Small intestine (tissue), 7 donors: ENCODE results near the gene TSSC4. TPM values are rescaled to one million over a fixed set of nuclear protein-coding genes. Genes with fewer than 3 reads are reported as not detected.

Experiments used
- DNase-seq, 2 donors: peaks; one replicate each; pipeline versions ENCODE4 v3.0.0 to v3.0.0-alpha.2; 2013
- FAIRE-seq: peaks from 2 replicates; lab custom pipeline; 2012; peaks lifted over from hg19 to GRCh38; lab: Jason Lieb, UNC
- H3K27ac ChIP-seq, 3 donors: one replicate each; pipeline ENCODE4 v1.5.1; 2013; ENCODE audit warnings: low read length in 2 of 3, mild to moderate bottlenecking in 2 of 3, control low read depth in 1 of 3, inconsistent platforms in 1 of 3, low read depth in 1 of 3, moderate library complexity in 1 of 3
- H3K27me3 ChIP-seq, 3 donors: one replicate each; pipeline ENCODE4 v1.6.1; 2013; ENCODE audit warnings: low read length in 3 of 3, inconsistent platforms in 1 of 3; ENCODE audit not compliant: control insufficient read depth in 3 of 3, insufficient read depth in 3 of 3
- H3K36me3 ChIP-seq, 3 donors: one replicate each; pipeline ENCODE4 v1.6.1; 2013; ENCODE audit warnings: low read length in 3 of 3, inconsistent platforms in 1 of 3, low read depth in 1 of 3, mild to moderate bottlenecking in 1 of 3, moderate library complexity in 1 of 3; ENCODE audit not compliant: control insufficient read depth in 3 of 3, insufficient read depth in 2 of 3
- H3K4me1 ChIP-seq, 3 donors: one replicate each; pipeline ENCODE4 v1.6.1; 2013; ENCODE audit warnings: low read length in 2 of 3, inconsistent platforms in 1 of 3, low read depth in 1 of 3, mild to moderate bottlenecking in 1 of 3, moderate library complexity in 1 of 3; ENCODE audit not compliant: control insufficient read depth in 3 of 3, insufficient read depth in 2 of 3
- H3K4me3 ChIP-seq, 3 donors: one replicate each; pipeline ENCODE4 v1.5.1; 2013; ENCODE audit warnings: low read length in 3 of 3, control low read depth in 1 of 3, inconsistent platforms in 1 of 3, low read depth in 1 of 3, mild to moderate bottlenecking in 1 of 3, moderate library complexity in 1 of 3
- H3K9me3 ChIP-seq, 2 donors: one replicate each; pipeline ENCODE4 v1.6.1; 2013; ENCODE audit warnings: low read depth in 1 of 2, low read length in 1 of 2; ENCODE audit not compliant: control insufficient read depth in 2 of 2, insufficient read depth in 1 of 2
- WGBS, 3 donors: extraction: QIAGEN DNeasy Blood & Tissue Kit; methylation state at CpG; one replicate each; pipeline ENCODE4 v1.1.7; 2013; 5-methylcytosine and 5-hydroxymethylcytosine counted together
- polyA plus RNA-seq, 4 donors: library from polyadenylated mRNA; stranded (reverse) in 3 of 4; unstranded in 1 of 4; fragments of 200-250 nt in 3 of 4; fragments of 120-200 nt in 1 of 4; gene quantifications; one replicate each; pipeline versions ENCODE4 v1.2.1 to v1.2.3, GENCODE V29; 2013
- donor health status: healthy with polysubstance abuse.
- donor health status: control.
- donor health status: control.
- donor health status: Bipolar disorder and iron deficiency.
- donor health status: healthy.

TSSC4 gene
- polyA plus RNA-seq, 4 donors: 24.2 to 113 (median 63.3) TPM

DNA sequence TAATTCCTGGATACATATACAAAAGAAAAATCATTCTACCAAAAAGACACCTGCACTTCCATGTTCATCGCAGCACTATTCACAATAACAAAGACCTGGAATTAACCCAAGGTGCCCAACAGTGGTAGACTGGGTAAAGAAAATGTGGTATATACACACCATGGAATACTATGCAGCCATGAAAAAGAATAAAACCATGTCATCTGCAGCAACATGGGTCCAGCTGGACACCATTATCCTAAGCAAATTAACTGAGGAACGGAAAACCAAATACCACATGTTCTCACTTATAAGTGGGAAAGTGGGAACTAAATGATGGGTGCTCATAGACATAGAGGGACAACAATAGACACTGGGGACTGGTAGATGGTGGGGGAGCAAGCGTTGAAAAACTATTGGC, 39.3 kb downstream of the TSSC4 start:
- Histone ChIP-seq H3K4me1 (peaks cover 0 to 21% (median 4%) of the 10 kb centered on the region in 3 donors), H3K27ac (no peak overlapping the region), H3K4me3 (no peak overlapping the region), H3K36me3 (no peaks in the 10 kb centered on the region), H3K9me3 (peaks cover 0 to 5% of the 10 kb centered on the region in 2 donors), H3K27me3 (peaks cover 0 to 13% (median 0%) of the 10 kb centered on the region in 3 donors)
- WGBS, 3 donors: 95 to 96% (median 95%) methylated on average over 3 of the region's 3 CpGs
- no peak for FAIRE-seq
- DNase-seq: no peak

DNA sequence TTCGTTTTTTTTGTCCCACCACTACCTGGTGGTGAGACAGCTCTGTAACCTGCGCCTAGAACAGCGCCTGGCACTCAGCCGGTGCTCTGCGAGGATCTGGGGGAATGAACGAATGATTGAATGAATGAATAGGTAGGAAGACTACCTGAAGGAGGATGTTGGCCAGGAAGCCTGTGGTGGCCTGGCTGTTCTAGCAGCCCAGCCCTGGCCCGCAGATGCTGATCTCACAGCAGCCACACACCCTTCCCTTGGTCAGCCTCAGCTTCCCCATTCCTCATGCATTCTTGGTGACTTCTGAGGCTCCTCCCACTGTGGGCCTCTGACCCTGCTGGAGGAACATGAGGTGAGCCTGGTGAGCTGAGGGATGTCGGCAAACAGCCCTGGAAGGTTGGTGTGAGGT, 40.1 kb downstream of the TSSC4 start:
- peaks cover 0 to 24% (median 4%) of the 10 kb centered on the region in 3 donors for H3K4me1 ChIP-seq
- H3K4me3 ChIP-seq: no peak overlapping the region
- FAIRE-seq (no peak), DNase-seq (peak in 1 of 2 donors; percentile 39)
- H3K36me3 ChIP-seq: no peaks in the 10 kb centered on the region
- H3K9me3 ChIP-seq: peaks cover 0 to 5% of the 10 kb centered on the region in 2 donors
- peaks cover 0 to 17% (median 0%) of the 10 kb centered on the region in 3 donors for H3K27me3 ChIP-seq
- no peak overlapping the region for H3K27ac ChIP-seq
- WGBS, 3 donors: 64 to 74% (median 71%) methylated on average over 8 of the region's 8 CpGs

DNA sequence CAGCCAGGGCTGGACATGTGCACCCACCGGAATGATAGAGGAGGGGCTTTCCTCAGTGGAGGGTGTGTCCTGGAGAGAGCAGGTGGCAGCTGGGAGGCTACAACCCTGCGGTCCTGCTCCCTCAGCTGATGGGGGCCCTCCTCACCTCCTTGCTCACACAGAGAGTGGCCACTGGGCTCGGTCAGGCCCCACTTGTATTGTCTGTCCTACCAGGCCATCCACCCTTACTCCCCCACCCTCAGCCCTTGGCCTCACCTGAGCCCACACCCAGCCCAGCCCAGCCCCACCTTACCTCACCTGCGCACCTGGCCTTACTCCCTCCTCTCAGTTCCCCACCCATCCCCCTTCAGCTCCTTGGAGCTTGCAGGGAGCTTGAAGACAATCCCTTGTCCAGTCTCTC, 40.6 kb downstream of the TSSC4 start:
- Histone ChIP-seq H3K4me1 (peaks cover 0 to 29% (median 4%) of the 10 kb centered on the region in 3 donors), H3K4me3 (no peak overlapping the region), H3K27me3 (peaks cover 0 to 22% (median 0%) of the 10 kb centered on the region in 3 donors), H3K36me3 (no peaks in the 10 kb centered on the region), H3K9me3 (peaks cover 0 to 5% of the 10 kb centered on the region in 2 donors), H3K27ac (no peak overlapping the region)
- DNase-seq (peak; percentile 61 to 75), FAIRE-seq (no peak)
- WGBS, 3 donors: 10 to 51% (median 40%) methylated on average over 4 of the region's 4 CpGs

DNA sequence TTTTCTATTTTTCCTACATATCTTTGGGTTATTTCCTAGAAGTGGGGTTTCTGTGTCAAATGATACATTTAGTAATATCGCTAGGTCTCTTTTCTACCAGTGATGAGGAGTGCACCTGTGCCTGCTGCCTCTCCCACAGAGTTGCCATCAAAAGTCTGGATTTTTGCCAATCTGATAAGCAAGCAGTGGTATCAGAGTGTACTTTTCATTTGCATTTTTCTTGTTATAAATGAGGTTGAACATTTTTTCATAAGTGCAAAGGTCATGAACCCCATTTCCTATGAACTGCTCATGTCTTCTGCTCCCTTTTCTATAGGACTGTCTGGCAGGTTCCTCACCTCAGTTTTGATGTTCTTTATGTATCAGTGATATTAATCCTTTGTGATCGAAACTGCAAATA, 42.0 kb downstream of the TSSC4 start:
- peaks cover 0 to 5% of the 10 kb centered on the region in 2 donors for H3K9me3 ChIP-seq
- H3K27ac ChIP-seq: no peak overlapping the region
- H3K36me3 ChIP-seq: peaks cover 0 to 2% (median 0%) of the 10 kb centered on the region in 3 donors
- WGBS, 3 donors: 23 to 56% (median 30%) methylated on average over 2 of the region's 2 CpGs
- DNase-seq (peak; percentile 75 to 86), FAIRE-seq (no peak)
- no peak overlapping the region for H3K4me3 ChIP-seq
- H3K4me1 ChIP-seq: peaks cover 0 to 32% (median 8%) of the 10 kb centered on the region in 3 donors
- peaks cover 0 to 23% (median 0%) of the 10 kb centered on the region in 3 donors for H3K27me3 ChIP-seq

DNA sequence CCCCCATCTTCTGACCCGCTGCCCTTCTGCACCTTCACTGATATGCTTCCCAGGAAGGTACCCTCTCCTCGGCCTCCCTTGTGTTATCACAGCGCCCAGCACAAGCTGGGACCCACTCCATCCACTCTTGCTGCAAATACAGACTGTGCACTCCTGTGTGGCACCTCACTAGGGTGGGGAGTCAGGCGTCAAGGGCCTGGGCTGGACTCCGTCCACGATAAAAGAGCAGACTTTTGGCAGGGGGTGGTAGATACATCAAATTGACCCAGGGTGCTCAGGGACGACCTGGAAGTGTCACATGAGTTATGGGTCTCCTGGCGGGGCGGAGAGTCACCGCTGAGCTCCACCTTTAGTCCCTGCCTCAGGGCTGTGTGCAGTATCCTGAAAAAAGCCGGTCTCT, 42.9 kb downstream of the TSSC4 start:
- Histone ChIP-seq H3K36me3 (peaks cover 0 to 3% (median 0%) of the 10 kb centered on the region in 3 donors), H3K4me1 (peaks cover 0 to 32% (median 8%) of the 10 kb centered on the region in 3 donors), H3K27me3 (peaks cover 0 to 23% (median 0%) of the 10 kb centered on the region in 3 donors), H3K9me3 (peaks cover 0 to 5% of the 10 kb centered on the region in 2 donors), H3K27ac (peak overlapping the region in 1 of 3 donors; percentile 18), H3K4me3 (no peak overlapping the region)
- WGBS, 3 donors: 18 to 49% (median 34%) methylated on average over 11 of the region's 11 CpGs
- FAIRE-seq (no peak), DNase-seq (peak in 1 of 2 donors; percentile 36)

DNA sequence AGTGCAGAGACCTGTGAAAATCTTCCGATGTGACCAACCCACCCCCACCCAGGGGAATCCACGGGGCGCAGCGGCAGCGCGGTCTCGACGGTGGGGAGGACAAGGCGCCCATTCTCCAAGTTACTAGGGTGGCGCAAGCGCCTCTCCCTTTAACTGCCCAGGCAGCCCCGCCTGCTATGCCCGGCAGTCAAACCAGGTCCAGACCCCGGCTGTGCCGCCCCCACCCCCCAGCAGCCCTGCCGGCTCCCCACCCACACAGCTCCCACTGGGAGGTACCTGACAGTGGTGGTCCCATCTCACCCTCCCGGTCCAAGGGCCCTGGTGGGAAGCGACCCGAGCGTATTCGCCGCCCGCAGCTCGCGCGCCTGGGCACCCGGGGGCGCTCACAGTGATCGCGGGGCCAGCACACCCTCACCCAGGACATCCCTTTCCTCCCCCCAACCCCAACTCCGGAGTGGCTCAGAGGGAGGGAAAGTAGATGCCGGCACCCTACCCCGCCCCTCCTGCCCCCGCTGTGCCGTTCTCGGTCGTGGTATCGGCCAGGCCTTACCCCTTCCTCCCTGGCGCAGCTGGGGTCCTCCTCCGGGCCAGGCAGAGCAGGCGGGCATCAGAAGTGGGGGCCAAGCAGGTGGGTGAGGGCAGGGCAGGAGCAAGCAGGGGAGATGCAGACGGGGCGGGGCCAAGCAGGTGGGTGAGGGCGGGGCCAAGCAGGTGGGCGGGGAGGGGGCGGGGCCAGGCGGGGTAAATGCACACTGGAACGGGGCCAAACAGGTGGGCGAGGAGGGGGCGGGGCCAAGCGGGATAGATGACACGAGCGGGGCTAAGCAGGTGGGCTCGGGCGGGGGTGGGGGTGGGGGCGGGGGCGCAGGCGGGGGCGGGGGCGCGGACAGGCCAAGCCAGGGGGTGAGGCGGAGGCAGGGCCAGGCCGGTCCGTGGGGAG, 43.6 kb downstream of the TSSC4 start, which contains the start of gene TRPM5:
TSS of gene TRPM5 (minus strand) at position 634 of the 940 bp plus-strand sequence. CDS start 21,478 bp downstream, outside the sequence.
- Histone ChIP-seq H3K36me3 (peaks cover 0 to 3% (median 0%) of the 10 kb centered on the region in 3 donors), H3K27me3 (peaks cover 0 to 23% (median 0%) of the 10 kb centered on the region in 3 donors), H3K9me3 (peaks cover 0 to 5% of the 10 kb centered on the region in 2 donors), H3K27ac (peak within 1 kb of the TSS in 2 of 3 donors; percentile 24 to 75), H3K4me1 (peaks cover 0 to 32% (median 8%) of the 10 kb centered on the region in 3 donors), H3K4me3 (peak within 1 kb of the TSS; percentile 37 to 75 (median 50))
- FAIRE-seq: no peak
- WGBS, 3 donors: 1 to 7% (median 5%) methylated on average over 28 to 57 of the region's 64 CpGs
- DNase-seq: peak; percentile 56 to 63

DNA sequence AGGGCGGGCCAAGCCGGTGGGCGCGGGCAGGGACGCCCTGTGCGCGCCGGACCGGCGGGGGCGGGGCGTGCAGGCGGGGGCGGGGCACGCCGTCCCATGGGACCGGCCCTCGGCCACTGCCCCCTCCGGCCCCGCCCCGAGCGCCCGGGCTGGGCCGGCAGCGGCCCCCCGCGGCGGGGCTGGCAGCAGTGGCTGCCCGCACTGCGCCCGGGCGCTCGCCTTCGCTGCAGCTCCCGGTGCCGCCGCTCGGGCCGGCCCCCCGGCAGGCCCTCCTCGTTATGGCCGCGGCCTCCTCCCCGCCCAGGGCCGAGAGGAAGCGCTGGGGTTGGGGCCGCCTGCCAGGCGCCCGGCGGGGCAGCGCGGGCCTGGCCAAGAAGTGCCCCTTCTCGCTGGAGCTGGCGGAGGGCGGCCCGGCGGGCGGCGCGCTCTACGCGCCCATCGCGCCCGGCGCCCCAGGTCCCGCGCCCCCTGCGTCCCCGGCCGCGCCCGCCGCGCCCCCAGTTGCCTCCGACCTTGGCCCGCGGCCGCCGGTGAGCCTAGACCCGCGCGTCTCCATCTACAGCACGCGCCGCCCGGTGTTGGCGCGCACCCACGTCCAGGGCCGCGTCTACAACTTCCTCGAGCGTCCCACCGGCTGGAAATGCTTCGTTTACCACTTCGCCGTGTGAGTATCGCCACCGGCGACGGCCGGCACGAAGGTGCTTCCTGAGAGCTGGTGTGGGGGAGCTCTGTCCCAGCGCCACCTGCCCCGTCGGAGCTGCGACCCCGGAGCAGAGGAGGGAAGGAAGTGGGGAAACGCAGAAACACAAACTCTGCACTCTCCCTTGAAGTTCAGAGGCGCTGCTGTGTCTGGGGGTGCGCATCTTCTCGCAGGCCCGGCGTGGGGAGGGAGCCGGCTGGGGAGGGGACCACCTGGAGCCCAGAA, 44.5 kb downstream of the TSSC4 start, which contains the start of gene KCNQ1:
TSS of gene KCNQ1 (plus strand) at position 188 of the 925 bp plus-strand sequence. CDS start at position 279, 91 bp downstream.
- H3K36me3 ChIP-seq: peaks cover 0 to 3% (median 0%) of the 10 kb centered on the region in 3 donors
- DNase-seq (peak; percentile 79 to 81), FAIRE-seq (no peak)
- WGBS, 3 donors: 1 to 2% (median 1%) methylated on average over 36 to 116 of the region's 116 CpGs
- peak within 1 kb of the TSS; percentile 37 to 75 (median 50) for H3K4me3 ChIP-seq
- H3K27me3 ChIP-seq: peaks cover 0 to 23% (median 0%) of the 10 kb centered on the region in 3 donors
- peaks cover 0 to 32% (median 8%) of the 10 kb centered on the region in 3 donors for H3K4me1 ChIP-seq
- H3K9me3 ChIP-seq: peaks cover 0 to 5% of the 10 kb centered on the region in 2 donors
- H3K27ac ChIP-seq: peak within 1 kb of the TSS in 2 of 3 donors; percentile 45 to 75
